Tibial nerve (tissue), 4 donors: ENCODE results near the gene GPR87. TPM values are rescaled to one million over a fixed set of nuclear protein-coding genes. Genes with fewer than 3 reads are reported as not detected.

Experiments
- DNase-seq, 2 donors: peaks; one replicate each; pipeline ENCODE4 v3.0.0-alpha.2; 2019; ENCODE audit warnings: low spot score in 2 of 2
- H3K27ac ChIP-seq, 4 donors: fragments of 200-600 bp; sonication (generic) in 3 of 4; one replicate each; pipeline ENCODE4 v1.5.1; 2017 to 2019; ENCODE audit warnings: mild to moderate bottlenecking in 1 of 4
- H3K27me3 ChIP-seq, 2 donors: fragments of 200-600 bp; sonication (generic) in 1 of 2; one replicate each; pipeline versions ENCODE4 v1.5.1 to v1.6.0; 2017 to 2019
- H3K36me3 ChIP-seq, 3 donors: fragments of 200-600 bp; sonication (generic); one replicate each; pipeline ENCODE4 v1.5.1; 2018 to 2019
- H3K4me1 ChIP-seq, 4 donors: fragments of 200-600 bp; sonication (generic) in 3 of 4; one replicate each; pipeline ENCODE4 v1.5.1; 2017 to 2019
- H3K4me3 ChIP-seq, 4 donors: fragments of 200-600 bp; sonication (generic) in 3 of 4; one replicate each; pipeline ENCODE4 v1.5.1; 2017 to 2019; ENCODE audit warnings: mild to moderate bottlenecking in 1 of 4, moderate library complexity in 1 of 4
- H3K9me3 ChIP-seq, 4 donors: fragments of 200-600 bp; sonication (generic) in 3 of 4; one replicate each; pipeline ENCODE4 v1.5.1; 2017 to 2019
- CTCF ChIP-seq, 5 experiments: fragments of 200-600 bp in 3 of 5; fragments of 450-650 bp in 2 of 5; sonication (generic) in 3 of 5; IDR thresholded peaks; one replicate each; pipeline ENCODE4 v1.5.1; 2016 to 2019; ENCODE audit warnings: antibody characterized with exemption in 5 of 5, mild to moderate bottlenecking in 3 of 5, moderate library complexity in 2 of 5
- EP300 ChIP-seq, 2 donors: sonication (generic); formaldehyde crosslinking; IDR thresholded peaks; one replicate each; pipeline ENCODE4 v1.6.1; 2017; ENCODE audit warnings: antibody characterized with exemption in 2 of 2, mild to moderate bottlenecking in 1 of 2
- POLR2A ChIP-seq, 2 donors: fragments of 450-650 bp; IDR thresholded peaks; one replicate each; pipeline ENCODE4 v1.6.1; 2017; ENCODE audit warnings: antibody characterized with exemption in 2 of 2, mild to moderate bottlenecking in 2 of 2, moderate library complexity in 2 of 2
- WGBS, 2 donors: methylation state at CpG; one replicate each; pipeline ENCODE4 v1.1.5; 2018; 5-methylcytosine and 5-hydroxymethylcytosine counted together
- total RNA-seq, 4 donors: library from RNA; depleted of rRNA; stranded (reverse); fragments of >200 nt; gene quantifications; one replicate each; pipeline ENCODE4 v1.1.0, GENCODE V29; 2016

GPR87 gene
- total RNA-seq, 4 donors from 2014 or later, result not detected

- TF ChIP-seq CTCF (IDR thresholded peaks at IDR 0.05) (no peak), POLR2A (IDR thresholded peaks at IDR 0.05) (no peak), EP300 (IDR thresholded peaks at IDR 0.05) (no peak)
- H3K27me3 ChIP-seq, result no peaks in the 10 kb centered on the region
- WGBS, 2 donors, result 76 to 88% methylated on average over 1 of the region's 1 CpG
- H3K4me3 ChIP-seq, result no peak overlapping the region
- no peak overlapping the region for H3K27ac ChIP-seq
- no peaks in the 10 kb centered on the region for H3K36me3 ChIP-seq
- DNase-seq, result no peak
- H3K4me1 ChIP-seq, result peaks cover 0 to 3% (median 0%) of the 10 kb centered on the region in 4 donors
- H3K9me3 ChIP-seq, result no peaks in the 10 kb centered on the region
Measured at GRCh38 chr3:151300539-151300938, 16.1 kb downstream of the GPR87 start.

GRCh38 chr3:151299006-151299405 is 17.6 kb downstream of the GPR87 start:
- WGBS, 2 donors, result 77 to 90% methylated on average over 2 of the region's 2 CpGs
- TF ChIP-seq CTCF (IDR thresholded peaks at IDR 0.05) (no peak), EP300 (IDR thresholded peaks at IDR 0.05) (no peak), POLR2A (IDR thresholded peaks at IDR 0.05) (no peak)
- H3K27me3 ChIP-seq, result no peaks in the 10 kb centered on the region
- no peaks in the 10 kb centered on the region for H3K9me3 ChIP-seq
- no peak overlapping the region for H3K27ac ChIP-seq
- DNase-seq, result no peak
- no peak overlapping the region for H3K4me3 ChIP-seq
- H3K4me1 ChIP-seq, result no peaks in the 10 kb centered on the region
- H3K36me3 ChIP-seq, result no peaks in the 10 kb centered on the region

DNA sequence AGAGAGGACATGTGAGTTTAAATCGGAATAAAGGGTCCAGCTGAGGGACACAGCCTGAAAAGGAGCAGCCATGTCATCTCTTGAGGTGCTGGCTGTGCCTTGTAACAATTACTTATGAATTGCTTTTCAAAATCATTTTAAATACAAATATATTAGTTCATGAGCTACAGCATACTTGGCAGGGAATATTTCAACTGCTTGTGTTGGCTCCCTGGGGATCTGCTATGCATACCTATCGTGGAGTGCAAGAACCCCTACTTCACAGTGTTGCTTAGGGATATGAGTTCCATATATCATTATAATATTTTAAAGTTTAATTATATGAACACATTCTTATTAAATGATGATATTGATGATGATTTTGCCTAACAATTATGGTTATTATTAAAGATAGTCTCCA is 19.2 kb downstream of the GPR87 start:
- no peaks in the 10 kb centered on the region for H3K36me3 ChIP-seq
- no peak overlapping the region for H3K27ac ChIP-seq
- no peaks in the 10 kb centered on the region for H3K4me1 ChIP-seq
- 53 to 81% methylated on average over 2 of the region's 2 CpGs for WGBS, 2 donors
- no peaks in the 10 kb centered on the region for H3K27me3 ChIP-seq
- TF ChIP-seq CTCF (IDR thresholded peaks at IDR 0.05) (no peak), POLR2A (IDR thresholded peaks at IDR 0.05) (no peak), EP300 (IDR thresholded peaks at IDR 0.05) (no peak)
- no peak for DNase-seq
- no peak overlapping the region for H3K4me3 ChIP-seq
- no peaks in the 10 kb centered on the region for H3K9me3 ChIP-seq

DNA sequence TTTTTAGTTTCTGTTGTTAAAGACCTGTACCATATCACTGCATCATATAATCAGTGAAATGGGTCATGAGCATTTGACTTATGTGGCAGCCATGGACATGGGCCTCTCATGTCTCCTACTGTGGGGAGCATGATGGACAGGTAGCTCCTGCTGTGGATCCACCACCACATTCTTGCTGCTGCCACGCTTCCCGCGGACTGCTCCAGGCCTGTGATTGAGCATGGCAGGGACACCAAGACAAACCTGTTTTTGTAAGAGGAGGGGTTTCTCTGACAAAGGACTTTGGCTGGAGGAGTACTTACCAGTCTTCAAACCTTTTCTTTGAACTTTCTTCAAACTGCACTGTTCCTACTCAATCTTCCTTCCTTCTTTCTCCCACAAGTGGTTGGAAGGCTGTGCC is 20.4 kb downstream of the GPR87 start:
- TF ChIP-seq POLR2A (IDR thresholded peaks at IDR 0.05) (no peak), EP300 (IDR thresholded peaks at IDR 0.05) (no peak), CTCF (IDR thresholded peaks at IDR 0.05) (no peak)
- no peaks in the 10 kb centered on the region for H3K4me1 ChIP-seq
- 95% methylated on average over 3 of the region's 3 CpGs for WGBS, 2 donors
- no peak for DNase-seq
- H3K9me3 ChIP-seq, result no peaks in the 10 kb centered on the region
- no peaks in the 10 kb centered on the region for H3K27me3 ChIP-seq
- H3K27ac ChIP-seq, result no peak overlapping the region
- no peak overlapping the region for H3K4me3 ChIP-seq
- no peaks in the 10 kb centered on the region for H3K36me3 ChIP-seq

- WGBS, 2 donors, result 23 to 37% methylated on average over 6 of the region's 6 CpGs
- DNase-seq, result no peak
- H3K4me1 ChIP-seq, result no peaks in the 10 kb centered on the region
- H3K27me3 ChIP-seq, result no peaks in the 10 kb centered on the region
- H3K9me3 ChIP-seq, result no peaks in the 10 kb centered on the region
- TF ChIP-seq CTCF (IDR thresholded peaks at IDR 0.05) (no peak), EP300 (IDR thresholded peaks at IDR 0.05) (no peak), POLR2A (IDR thresholded peaks at IDR 0.05) (no peak)
- H3K27ac ChIP-seq, result no peak overlapping the region
- no peaks in the 10 kb centered on the region for H3K36me3 ChIP-seq
- H3K4me3 ChIP-seq, result no peak overlapping the region
Measured at GRCh38 chr3:151293127-151293526, 23.5 kb downstream of the GPR87 start.
